Activated gamma-delta T cell treated with anti-CD3 and anti-CD28 coated beads, Interleukin-2, amount 50 U/mL, for 16 hours (primary cell): Measurements from ENCODE around the gene CCDC172.
"Not testable (repeated sequence)": the region's sequence is repeated elsewhere in the genome, so short reads cannot be mapped to it uniquely, and the experiment has no call there.

Experiments
- DNase-seq: peaks from one replicate; pipeline ENCODE4 v3.0.0-alpha.2; 2020; ENCODE audit warnings: low read depth

The CCDC172 gene

DNA sequence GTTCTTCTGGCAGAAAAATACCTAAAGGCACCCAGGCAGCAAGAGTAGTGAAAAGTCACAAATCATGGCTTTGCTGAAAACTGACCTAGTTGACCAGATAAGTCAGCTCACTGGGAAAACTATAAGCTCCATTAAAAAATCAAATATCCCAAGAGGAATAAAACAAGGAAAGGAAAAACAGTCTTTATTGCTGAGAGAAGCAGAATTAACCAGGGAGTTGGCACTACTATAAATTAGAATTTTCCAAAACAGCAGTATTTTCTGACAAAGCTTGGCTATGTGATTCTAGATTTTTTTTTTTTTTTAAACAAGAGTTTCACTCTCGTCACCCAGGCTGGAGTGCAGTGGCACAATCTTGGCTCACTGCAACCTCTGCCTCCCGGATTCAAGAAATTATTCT is 12.6 kb downstream of the CCDC172 start:
- no peak for DNase-seq

GRCh38 chr10:116352125-116352524 is 27.9 kb downstream of the CCDC172 start:
- DNase-seq, result no peak

DNA sequence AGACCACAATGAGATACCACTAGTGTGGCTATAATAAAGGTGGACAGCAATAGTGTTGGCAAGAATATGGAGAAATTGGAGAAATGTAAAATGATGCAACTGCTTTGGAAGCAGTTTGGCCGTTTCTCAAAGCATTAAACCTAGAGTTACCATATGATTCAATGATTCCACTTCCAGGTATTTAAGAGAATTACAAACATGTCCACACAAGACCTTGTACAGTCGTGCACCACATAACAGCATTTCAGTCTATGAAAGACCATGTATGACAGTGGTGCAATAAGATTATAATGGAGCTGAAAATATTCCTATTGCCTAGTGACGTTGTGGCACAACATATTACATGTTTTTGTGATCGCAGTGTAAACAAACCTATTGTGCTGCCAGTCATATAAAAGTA is 29.6 kb downstream of the CCDC172 start:
- no peak for DNase-seq

GRCh38 chr10:116355341-116355740 is 31.1 kb downstream of the CCDC172 start:
- no peak for DNase-seq

DNA sequence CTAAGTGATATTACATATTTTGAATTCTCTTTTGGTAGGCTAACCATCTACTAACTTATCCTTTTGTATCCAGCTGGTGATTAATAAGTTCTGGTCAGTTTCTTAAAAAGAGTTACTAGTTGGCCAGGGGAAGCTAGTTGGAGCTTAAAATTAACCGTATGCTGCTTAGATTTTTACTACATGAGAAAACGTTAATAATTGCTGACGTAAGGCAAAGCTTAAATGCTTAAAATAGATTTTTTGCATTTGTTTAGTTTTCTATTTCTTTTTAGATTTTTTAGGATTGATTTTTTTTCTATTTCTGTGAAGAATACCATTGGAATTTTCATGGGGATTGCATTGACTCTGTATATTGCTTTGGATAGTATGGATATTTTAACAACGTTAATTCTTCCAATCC is 32.6 kb downstream of the CCDC172 start:
- DNase-seq, result no peak

GRCh38 chr10:116364868-116365267 is 40.6 kb downstream of the CCDC172 start:
- DNase-seq, result no peak

DNA sequence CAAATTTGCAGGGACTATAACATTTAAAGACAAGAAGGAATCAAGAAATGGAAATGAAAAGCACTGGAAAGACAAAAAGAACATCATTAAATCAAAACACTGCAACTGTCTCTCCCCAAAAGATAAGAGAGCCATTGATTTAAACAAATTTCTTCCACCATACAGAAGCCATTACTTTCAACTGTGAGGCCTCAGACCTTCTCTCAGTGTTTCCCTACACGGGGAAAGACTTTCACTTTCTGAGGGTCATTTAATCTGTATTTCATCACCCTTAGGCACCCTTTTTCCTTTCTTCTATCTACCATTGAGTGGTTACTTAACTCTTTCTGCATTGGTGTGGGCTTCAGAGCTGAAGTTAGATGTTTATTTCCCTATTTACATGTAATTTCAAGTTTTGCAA is 47.5 kb downstream of the CCDC172 start:
- no peak for DNase-seq

GRCh38 chr10:116382290-116382689 is 58.0 kb downstream of the CCDC172 start:
- no peak for DNase-seq

DNA sequence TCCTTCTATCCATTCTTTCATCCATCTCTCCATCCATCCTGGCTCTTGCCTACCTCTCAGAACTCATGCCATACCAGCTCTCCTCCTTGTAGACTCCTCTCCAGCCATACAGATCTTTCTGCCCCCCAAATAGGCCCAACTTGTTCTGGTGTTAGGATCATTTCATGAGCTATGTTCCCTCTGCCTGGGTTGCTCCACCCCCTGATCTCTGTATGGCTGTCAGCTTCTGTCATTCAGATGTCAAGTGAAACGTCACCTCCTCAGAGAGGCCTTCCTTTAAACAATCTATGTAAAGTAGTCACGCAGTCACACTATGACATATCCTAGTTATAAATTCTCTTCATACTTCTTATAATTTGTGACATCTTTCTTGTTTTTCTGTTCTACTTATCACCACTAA is 61.1 kb downstream of the CCDC172 start:
- no peak for DNase-seq

DNA sequence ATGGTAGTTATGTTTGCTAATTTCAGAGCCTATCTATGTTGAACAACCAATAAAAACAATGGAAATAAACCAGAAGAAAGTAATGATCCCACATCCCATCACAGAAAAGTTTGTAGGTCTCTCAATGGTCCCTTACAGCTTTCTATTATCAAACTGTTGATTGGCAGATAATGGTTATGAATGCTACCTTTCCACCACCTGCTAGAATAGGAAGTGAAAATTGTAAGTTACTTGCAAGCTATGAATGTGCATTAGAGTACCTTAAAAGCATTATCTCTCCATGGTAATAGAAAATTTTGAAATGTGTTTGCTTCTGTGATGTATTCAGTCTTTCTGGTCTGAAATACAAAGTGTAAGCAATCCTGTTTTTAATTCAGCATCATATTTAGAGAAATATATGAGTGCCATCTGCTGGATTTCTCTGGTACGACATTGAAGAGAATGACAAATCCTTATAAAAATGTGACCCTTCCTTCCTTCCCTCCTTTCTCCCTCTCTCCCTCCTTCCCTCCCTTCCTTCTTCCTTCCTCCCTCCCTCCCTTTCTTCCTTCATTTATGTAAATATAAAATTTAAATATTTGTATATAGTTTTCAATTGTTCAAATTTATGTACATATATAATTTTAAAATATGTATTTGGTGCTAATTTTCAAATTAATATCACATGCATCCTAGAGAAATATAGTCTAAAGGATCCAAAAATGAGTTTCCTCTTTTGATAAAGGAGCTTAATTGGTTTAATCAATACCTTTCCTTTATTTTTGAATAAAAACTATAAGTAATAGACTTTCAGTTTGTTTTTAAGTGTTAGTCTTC is 62.0 kb downstream of the CCDC172 start:
- DNase-seq, result no peak

GRCh38 chr10:116393246-116393831 is 69.1 kb downstream of the CCDC172 start:
- not testable (repeated sequence) for DNase-seq

DNA sequence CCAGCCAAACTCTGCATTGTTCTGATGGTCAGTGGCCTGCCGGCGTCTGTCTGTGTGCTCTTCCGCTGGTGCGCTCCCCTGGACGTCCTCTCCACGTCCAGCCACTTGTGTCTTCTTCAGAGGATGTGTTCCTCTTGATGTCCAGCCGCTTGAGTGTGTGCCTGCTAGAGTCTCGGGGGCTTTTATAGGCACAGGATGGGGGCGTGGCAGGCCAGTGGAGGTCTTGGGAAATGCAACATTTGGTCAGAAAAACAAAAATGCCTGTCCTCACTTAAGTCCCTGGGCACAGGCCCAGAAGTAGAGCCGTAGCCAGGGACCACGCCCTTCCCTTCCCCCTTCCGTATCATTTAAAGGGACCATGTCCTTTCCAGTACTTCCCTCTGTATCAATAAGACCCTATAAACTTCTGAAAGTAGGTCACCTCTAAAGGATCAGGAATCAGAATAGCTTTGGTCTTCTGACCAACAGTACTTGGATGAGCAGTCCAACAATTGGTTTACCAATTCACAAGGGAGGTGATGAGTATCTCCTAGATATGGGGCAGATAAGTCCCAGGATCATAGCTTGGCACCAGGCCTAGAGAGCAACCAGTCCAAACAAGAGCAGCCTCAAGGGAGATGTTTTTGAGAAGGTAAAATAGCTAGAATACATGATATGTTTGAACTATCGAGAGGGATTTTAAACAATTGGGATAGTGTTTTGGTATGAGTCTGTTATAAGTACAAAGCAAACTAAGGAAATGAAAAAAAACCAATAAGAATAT is 71.2 kb downstream of the CCDC172 start:
- DNase-seq, result no peak

- DNase-seq, result no peak
These were observed 74.0 kb downstream of the CCDC172 start for GRCh38 chr10:116398224-116398623.

- DNase-seq, result no peak
These were observed 78.6 kb downstream of the CCDC172 start for GRCh38 chr10:116402858-116403257.

DNA sequence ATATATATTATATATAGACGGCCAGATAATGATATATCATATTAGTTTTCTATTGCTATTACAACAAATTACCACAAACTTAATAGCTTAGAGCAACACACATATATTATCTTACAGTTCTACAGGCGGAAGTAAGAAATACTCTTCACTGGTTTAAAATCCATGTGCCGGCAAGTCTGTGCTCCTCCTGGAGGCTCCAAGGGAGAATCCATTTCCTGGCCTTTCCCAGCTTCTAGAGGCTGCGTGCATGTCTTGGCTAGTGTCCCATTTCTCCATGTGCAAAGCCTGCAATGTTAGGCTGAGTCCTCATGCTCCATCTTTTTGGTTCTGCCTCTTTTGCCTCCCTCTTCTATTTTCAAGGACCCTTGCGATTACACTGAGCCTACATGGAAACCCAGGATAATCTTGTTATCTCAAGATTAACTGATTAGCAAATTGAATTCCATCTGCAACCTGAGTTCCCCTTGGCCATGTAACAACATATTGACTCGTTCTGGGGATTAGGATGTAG is 79.5 kb downstream of the CCDC172 start:
- DNase-seq, result no peak

GRCh38 chr10:116408719-116409118 is 84.5 kb downstream of the CCDC172 start:
- DNase-seq, result no peak

DNA sequence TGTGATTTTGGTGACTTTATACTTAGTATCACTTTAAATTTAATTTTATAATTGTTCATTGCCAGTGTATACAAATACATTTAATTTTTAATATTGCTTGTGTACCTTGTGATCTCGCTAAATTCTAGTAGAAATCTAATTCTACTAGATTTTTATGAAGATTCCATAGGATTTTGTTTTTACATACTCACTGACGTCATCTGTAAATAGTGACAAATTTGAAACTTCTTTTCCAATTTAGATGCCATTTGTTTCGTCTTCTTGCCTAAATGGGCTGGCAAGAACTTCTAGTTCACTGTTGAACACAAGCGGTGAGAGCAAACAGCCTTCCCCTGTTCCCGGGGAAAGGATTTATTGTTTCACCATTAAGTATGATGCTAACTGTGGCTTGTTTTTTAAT is 86.1 kb downstream of the CCDC172 start:
- no peak for DNase-seq

DNA sequence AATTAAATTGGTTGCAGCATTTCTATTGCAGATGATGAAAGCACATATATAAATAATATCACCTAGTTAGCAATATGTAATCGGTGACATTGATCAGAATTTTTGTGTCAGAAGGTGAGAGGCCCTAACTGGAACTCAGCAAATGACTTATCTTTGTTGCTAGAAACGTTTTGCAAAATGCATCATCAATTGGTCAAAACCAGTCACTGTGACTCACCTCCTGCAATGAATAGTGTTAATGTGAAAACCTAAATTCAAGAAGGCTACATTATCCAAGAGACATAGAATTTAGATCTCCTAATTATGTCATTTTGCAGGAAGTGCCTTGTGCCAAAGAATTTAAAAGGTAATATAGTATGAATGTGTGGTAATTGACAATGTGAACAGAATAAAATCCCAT is 93.6 kb downstream of the CCDC172 start:
- no peak for DNase-seq

DNA sequence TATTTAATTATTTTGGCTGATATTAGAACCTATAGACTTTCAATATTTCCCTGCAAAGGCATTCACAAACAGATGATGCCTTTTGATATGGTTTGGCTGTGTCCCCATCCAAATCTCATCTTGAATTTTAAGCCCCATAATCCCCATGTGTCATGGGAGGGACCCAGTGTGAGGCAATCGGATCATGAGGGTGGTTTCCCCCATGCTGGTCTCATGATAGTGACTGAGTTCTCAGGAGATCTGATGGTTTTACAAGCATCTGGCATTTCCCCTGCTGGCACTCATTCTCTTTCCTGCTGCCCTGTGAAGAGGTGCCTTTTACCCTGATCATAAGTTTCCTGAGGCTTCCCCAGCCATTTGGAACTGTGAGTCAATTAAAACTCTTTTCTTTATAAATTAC is 94.1 kb downstream of the CCDC172 start:
- no peak for DNase-seq

DNA sequence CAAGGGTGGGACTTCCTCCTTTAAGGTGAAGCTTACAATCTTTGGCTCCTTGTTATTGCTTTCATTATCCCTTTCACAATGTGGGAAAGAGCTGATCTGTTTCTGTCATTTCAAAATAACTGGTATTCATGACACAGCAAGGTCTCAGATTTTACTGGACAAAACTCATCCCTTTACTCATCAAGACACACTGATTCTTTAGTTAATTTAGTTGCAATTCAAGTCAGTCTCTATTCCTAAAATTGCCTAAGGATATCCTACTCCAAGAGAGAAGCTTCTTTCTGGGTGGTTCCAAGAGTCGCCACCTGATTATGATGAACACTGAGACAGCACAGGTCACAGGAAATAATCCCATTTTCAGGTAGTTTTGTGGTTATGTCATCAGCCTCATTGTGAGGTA is 97.6 kb downstream of the CCDC172 start:
- DNase-seq, result no peak

- DNase-seq, result no peak
These were observed 103.4 kb downstream of the CCDC172 start, which contains the start of gene PNLIPRP3 for GRCh38 chr10:116427671-116428070. Gene PNLIPRP3, plus strand, starts transcription at chr10:116427847. Its CDS starts 166 bp downstream, at chr10:116428013.

DNA sequence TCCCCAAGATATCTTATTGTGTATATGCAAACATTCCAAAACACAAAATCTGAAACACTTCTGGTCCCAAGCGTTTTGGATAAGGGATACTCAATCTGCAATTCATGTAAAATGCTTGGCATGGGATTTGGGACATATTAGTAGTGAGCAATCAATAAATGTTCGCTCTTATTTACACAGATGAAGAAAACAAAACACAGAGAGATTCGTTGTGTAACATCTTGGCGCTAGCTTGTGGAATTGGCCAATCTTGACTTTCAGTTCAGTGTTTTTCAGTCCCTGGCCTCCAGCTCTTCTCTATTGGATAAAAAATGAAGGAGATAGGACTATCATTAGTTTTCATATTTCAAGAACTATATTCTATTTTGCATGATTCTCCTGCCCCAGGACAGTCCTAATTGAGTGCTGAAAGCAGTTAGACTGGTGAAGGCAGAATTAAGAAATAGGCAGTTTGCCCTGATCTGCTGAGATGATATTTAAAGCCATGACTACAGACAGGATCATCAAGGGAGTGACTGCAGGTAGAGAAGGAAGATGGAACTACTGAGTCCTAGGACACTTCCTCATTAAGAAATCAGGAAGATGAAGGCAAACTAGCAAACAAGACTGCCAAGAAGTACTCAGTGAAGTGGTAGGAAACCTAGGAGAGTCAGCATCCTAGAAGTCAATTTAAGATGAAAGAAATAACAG is 105.2 kb downstream of the CCDC172 start:
- DNase-seq, result no peak
